Activated naive CD4-positive, alpha-beta T cell treated with anti-CD3 and anti-CD28 coated beads, Interleukin-2, amount 50 U/mL, for 16 hours (primary cell): ENCODE data around the gene MIGA1.

ENCODE experiments used
- DNase-seq: peaks from one replicate; pipeline ENCODE4 v3.0.0-alpha.2; 2020

Gene MIGA1

DNA sequence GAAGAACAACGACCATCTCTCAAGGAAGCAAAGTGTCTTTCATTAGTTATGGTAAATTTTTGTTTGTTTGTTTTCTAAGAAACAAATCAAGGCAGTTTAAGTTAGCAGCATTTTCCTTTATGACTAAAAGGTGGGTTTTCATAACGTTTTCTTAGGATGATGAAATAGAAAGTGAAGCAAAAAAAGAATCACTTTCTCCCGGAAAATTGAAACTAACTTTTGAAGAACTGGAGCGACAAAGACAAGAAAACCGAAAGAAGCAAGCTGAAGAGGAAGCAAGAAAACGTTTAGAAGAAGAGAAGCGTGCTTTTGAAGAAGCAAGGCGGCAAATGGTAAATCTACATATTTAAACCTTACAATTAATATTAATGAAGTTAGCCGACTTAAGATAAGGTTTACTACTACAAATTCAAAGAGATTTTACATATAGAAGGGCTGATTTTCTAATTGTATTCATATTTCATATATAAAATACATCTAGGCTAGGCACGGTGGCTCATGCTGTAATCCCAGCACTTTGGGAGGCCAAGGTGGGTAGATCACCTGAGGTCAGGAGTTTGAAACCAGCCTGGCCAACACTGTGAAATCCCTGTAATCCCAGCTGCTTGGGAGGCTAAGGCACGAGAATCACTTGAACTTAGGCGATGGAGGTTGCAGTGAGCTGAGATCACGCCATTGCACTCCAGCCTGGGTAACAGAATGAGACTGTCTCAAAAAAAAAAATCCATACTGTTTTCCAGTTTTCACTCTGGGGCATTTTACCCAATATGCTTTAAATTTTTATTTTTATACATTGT is 147.3 kb downstream of the MIGA1 start:
- no peak for DNase-seq

DNA sequence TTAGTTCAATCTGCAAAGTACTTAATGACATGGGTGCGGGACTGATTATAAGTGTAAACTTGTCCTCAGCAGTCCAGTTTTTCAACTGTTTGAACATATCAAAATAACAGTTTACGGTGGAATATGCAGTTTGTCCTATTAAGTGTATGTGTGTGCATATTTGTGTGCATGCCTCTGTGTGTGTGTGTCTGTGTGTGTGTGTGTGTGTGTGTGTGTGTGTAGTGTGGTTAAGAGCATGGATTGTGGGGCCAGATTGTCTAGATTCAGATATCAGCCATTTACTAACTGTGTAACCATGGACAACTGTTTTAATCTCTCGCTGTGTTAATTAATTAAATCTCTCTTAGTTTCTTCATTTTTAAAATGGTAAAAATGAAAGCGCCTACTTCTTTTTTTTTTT is 148.0 kb downstream of the MIGA1 start:
- no peak for DNase-seq
